NB4 (cell line): ENCODE results near the gene PDZD2.

Experiments
- MYC ChIP-seq: IDR thresholded peaks from 2 replicates; pipeline ENCODE4 v1.6.1; 2011; ENCODE audit warnings: low read depth, low read length
- POLR2A ChIP-seq: IDR thresholded peaks from 2 replicates; pipeline ENCODE4 v1.6.1; 2011; ENCODE audit warnings: mild to moderate bottlenecking; ENCODE audit not compliant: insufficient read length; ENCODE audit errors: extremely low read depth
- TF ChIP-seq, protein P1 (sequence below): IDR thresholded peaks from one replicate; pipeline ENCODE4 v1.5.1; 2012; ENCODE audit warnings: low read depth, low read length
- TF ChIP-seq, protein P2 (sequence below): IDR thresholded peaks from 2 replicates; pipeline ENCODE4 v1.6.1; 2011; ENCODE audit warnings: low read depth, low read length

DNA sequence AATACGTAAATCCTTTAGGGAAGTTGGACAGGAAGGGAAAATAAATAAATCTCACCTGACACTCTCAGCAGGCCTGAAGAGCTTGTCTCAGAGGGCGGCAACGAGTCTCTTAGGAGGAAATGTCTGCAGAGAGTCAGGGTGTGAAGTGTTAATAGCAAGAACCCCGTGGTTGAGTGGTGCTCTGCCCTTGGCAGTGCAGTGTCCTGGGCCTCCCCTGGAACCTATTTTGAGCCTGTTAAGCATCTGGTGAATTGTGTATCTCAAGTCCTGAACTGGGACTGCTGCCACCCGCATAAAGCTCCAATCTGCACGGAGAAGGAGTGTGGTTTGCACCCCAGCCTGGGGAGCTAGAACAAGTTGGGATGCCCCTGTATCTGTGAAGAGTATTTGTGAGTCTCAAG lies 323.4 kb downstream of the PDZD2 start:
- TF ChIP-seq, protein P1, sequence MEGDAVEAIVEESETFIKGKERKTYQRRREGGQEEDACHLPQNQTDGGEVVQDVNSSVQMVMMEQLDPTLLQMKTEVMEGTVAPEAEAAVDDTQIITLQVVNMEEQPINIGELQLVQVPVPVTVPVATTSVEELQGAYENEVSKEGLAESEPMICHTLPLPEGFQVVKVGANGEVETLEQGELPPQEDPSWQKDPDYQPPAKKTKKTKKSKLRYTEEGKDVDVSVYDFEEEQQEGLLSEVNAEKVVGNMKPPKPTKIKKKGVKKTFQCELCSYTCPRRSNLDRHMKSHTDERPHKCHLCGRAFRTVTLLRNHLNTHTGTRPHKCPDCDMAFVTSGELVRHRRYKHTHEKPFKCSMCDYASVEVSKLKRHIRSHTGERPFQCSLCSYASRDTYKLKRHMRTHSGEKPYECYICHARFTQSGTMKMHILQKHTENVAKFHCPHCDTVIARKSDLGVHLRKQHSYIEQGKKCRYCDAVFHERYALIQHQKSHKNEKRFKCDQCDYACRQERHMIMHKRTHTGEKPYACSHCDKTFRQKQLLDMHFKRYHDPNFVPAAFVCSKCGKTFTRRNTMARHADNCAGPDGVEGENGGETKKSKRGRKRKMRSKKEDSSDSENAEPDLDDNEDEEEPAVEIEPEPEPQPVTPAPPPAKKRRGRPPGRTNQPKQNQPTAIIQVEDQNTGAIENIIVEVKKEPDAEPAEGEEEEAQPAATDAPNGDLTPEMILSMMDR, result no peak
- TF ChIP-seq POLR2A, result no peak
- TF ChIP-seq, protein P2, sequence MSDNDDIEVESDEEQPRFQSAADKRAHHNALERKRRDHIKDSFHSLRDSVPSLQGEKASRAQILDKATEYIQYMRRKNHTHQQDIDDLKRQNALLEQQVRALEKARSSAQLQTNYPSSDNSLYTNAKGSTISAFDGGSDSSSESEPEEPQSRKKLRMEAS, result no peak
- no peak for TF ChIP-seq MYC
